ENCODE data around the gene NCOA7.
"Not testable (repeated sequence)": the region's sequence is repeated elsewhere in the genome, so short reads cannot be mapped to it uniquely, and the experiment has no call there.

Gene NCOA7

DNA sequence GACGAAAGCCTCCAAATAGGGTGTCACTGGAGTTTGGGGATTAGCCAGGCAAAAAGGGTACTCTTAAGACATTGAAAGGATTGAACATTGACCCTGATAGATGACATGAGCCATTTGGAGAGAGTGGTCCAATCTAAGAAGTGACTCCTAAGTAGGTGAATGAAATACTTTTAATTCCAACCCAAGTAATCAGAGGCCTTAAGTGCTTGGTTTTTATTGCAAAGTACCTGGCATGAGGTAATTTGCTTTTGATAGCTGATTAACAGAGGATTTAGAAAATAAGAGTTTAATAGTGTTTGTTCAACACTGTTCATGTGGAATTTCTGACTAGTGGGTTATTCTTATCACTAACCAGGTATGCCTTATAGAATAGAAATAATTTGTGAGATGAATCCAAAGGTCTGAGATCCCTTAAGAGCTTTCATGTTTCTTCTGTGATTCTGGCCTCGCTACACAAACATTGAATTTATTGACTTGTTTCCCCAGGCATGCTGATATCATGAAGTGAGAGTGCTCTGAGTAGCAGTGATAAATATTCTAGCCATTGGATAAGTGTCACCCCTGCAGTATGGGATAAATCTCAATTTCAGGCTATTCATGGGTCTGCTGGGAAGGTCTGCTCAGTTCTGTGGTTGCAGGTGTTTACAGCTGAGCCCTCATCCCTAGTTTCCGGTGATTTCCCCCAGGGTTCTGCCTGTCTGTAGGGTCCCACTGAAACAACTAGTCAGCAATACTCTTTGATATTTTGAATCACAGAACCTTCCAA is 6.5 kb downstream of the NCOA7 start:
- no peak for DNase-seq (ENCODE audit: extremely low read depth, low read depth)
- H3K4me3 ChIP-seq (replicated peaks; ENCODE audit: low read depth, low read length) = no peak overlapping the region
- no peak for TF ChIP-seq CTCF (IDR thresholded peaks at IDR 0.05; ENCODE audit: low read depth, low read length, missing control alignments)

GRCh38 chr6:125797886-125798444 is 7.2 kb downstream of the NCOA7 start:
- DNase-seq (ENCODE audit: extremely low read depth, low read depth) = no peak
- H3K4me3 ChIP-seq (replicated peaks; ENCODE audit: low read depth, low read length) = no peak overlapping the region

GRCh38 chr6:125798734-125799508 is 8.2 kb downstream of the NCOA7 start:
- H3K4me3 ChIP-seq (replicated peaks; ENCODE audit: low read depth, low read length) = no peak overlapping the region
- TF ChIP-seq CTCF (IDR thresholded peaks at IDR 0.05; ENCODE audit: low read depth, low read length, missing control alignments) = no peak
- no peak for DNase-seq (ENCODE audit: extremely low read depth, low read depth)

More at GRCh38 chr6:125797886-125798444, 7.2 kb downstream of the NCOA7 start:
- TF ChIP-seq CTCF (IDR thresholded peaks at IDR 0.05; ENCODE audit: low read depth, low read length, missing control alignments) = no peak

DNA sequence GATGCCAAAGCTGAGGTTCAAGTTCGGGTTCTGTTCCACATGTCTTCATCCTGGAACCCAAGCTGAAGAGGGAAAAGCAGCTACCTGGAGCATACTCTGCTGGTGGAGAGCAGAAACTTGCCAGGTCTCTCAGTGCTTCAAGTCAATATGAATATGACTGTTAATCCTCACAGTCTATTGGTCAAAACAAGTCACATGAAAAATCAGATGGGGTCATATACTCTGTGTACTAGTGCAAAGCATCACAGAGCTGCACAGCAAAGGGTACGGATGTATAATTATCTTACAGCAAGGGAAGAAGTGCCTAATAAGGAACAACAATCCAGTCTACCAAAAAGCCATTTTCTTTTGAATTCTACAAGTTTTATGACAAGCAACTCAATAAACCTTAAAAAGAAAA is 11.6 kb downstream of the NCOA7 start:
- no peak overlapping the region for H3K4me3 ChIP-seq (replicated peaks; ENCODE audit: low read depth, low read length)
- no peak for TF ChIP-seq CTCF (IDR thresholded peaks at IDR 0.05; ENCODE audit: low read depth, low read length, missing control alignments)
- no peak for DNase-seq (ENCODE audit: extremely low read depth, low read depth)

DNA sequence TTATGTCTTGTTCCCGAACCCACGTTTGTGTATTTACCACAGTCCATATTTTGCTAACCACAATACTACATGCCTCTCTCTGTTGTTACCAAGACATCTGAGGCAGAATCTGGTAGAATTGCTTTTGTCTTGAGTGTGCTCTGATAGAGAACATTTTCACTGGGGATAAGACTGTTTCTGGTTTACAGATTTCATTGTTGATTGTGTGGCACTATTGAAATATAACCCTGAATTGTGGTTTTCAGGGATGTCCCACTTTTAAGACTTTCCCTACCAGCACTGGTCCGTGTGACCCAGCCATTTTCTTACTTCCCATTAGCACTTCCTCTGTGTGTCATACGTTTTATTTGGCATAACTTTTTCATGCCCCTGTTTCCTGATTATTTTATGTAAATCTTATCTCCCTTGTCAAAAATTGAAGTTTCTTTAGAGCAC is 12.2 kb downstream of the NCOA7 start:
- H3K4me3 ChIP-seq (replicated peaks; ENCODE audit: low read depth, low read length) = no peak overlapping the region
- no peak for DNase-seq (ENCODE audit: extremely low read depth, low read depth)
- no peak for TF ChIP-seq CTCF (IDR thresholded peaks at IDR 0.05; ENCODE audit: low read depth, low read length, missing control alignments)

GRCh38 chr6:125804264-125804663 is 13.5 kb downstream of the NCOA7 start:
- no peak for DNase-seq (ENCODE audit: extremely low read depth, low read depth)
- no peak for TF ChIP-seq CTCF (IDR thresholded peaks at IDR 0.05; ENCODE audit: low read depth, low read length, missing control alignments)
- H3K4me3 ChIP-seq (replicated peaks; ENCODE audit: low read depth, low read length) = no peak overlapping the region

- not testable (repeated sequence) for DNase-seq (ENCODE audit: extremely low read depth, low read depth); H3K4me3 ChIP-seq (replicated peaks; ENCODE audit: low read depth, low read length)
Observed at GRCh38 chr6:125804866-125805425, 14.2 kb downstream of the NCOA7 start.

Data from HFF-Myc (cell line).